HG03159 (cell line): ENCODE data around the gene SELENOH.
"Not testable (repeated sequence)": the region's sequence is repeated elsewhere in the genome, so short reads cannot be mapped to it uniquely, and the experiment has no call there.

Experiments
- ATAC-seq: cut with Tn5 transposase; IDR thresholded peaks from one replicate; pipeline ENCODE4 v1.9.1; 2021; ENCODE audit warnings: mild to moderate bottlenecking, moderate library complexity; ENCODE audit not compliant: unreplicated experiment

The SELENOH gene

DNA sequence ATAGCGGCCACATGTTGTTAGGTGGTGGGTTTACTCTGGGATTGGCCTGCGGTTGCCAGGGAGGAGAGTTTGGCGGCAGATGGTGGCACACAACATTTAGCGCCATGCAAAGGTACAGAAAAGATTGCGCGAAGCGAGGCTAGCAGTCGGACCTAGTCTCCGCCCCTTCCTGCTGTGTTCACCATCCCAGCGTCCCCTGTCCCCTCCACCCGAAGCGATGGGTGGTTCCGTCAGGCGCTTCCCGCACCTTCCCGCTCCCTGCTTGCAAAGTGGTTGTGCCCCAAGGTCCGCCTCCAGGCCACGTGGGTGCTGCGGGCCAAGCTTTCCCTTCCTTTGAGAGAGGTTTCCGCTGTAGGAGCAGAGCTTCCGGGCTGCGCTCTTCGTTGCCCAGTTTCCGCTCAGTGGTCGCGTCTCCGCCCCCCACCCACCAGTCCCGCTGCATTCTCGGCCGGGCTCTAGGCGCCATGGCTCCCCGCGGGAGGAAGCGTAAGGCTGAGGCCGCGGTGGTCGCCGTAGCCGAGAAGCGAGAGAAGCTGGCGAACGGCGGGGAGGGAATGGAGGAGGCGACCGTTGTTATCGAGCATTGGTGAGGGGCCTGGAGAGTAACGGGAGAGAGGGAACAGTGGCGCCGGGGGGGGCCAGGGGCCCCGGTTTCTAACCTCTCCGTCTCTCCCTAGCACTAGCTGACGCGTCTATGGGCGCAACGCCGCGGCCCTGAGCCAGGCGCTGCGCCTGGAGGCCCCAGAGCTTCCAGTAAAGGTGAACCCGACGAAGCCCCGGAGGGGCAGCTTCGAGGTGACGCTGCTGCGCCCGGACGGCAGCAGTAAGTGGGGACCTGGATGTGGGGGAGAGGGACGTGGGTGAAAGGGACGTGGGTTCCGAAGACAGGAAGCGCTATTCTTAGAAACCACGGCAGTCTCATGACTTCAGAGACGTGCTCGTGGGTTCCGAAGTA lies at the start of gene SELENOH:
Gene SELENOH, plus strand, starts transcription at position 360 of the 955 bp plus-strand sequence. Its CDS starts 105 bp downstream, at position 465.
- ATAC-seq: peak; percentile 91

GRCh38 chr11:57698843-57699365 lies 42.4 kb upstream of the SELENOH start:
- no peak for ATAC-seq

DNA sequence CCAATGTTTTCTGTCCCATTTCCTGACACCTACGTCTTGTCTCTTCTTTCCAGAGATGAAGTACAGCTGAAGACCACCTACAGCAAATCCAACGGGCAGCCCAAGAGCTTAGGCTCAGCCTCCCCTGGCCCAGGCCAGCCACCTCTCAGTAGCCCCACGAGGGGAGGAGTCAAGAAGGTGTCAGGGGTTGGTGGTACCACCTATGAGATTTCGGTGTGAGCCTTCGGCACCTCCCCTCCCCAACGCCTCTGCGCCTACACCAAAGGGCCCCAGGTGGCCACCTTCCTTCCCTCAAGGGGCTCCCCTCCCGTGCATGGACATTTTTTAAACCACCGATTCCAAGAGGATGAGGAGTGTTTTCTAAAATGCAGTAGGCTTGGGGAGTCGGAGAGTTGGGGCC lies 41.5 kb upstream of the SELENOH start:
- ATAC-seq: no peak

GRCh38 chr11:57700425-57700824 lies 40.9 kb upstream of the SELENOH start:
- ATAC-seq: no peak

GRCh38 chr11:57703341-57703740 lies 38.0 kb upstream of the SELENOH start:
- ATAC-seq: no peak

- ATAC-seq: no peak
These were observed 36.4 kb upstream of the SELENOH start for GRCh38 chr11:57704932-57705331.

DNA sequence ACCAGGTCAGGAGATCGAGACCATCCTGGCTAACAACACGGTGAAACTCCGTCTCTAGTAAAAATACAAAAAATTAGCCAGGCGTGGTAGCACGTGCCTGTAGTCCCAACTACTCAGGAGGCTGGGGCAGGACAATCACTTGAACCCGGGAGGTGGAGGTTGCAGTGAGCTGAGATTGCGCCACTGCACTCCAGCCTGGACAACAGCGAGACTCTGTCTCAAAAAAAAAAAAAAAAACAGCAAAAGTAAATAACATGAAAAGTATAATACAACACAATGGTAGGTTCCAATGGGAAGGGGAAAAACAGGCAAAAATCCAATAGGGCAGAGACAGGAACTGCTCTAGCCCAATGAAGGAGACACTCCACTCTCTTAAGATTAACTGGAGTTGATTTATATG lies 35.9 kb upstream of the SELENOH start:
- not testable (repeated sequence) for ATAC-seq

GRCh38 chr11:57709802-57710367 lies 31.4 kb upstream of the SELENOH start:
- ATAC-seq: no peak

DNA sequence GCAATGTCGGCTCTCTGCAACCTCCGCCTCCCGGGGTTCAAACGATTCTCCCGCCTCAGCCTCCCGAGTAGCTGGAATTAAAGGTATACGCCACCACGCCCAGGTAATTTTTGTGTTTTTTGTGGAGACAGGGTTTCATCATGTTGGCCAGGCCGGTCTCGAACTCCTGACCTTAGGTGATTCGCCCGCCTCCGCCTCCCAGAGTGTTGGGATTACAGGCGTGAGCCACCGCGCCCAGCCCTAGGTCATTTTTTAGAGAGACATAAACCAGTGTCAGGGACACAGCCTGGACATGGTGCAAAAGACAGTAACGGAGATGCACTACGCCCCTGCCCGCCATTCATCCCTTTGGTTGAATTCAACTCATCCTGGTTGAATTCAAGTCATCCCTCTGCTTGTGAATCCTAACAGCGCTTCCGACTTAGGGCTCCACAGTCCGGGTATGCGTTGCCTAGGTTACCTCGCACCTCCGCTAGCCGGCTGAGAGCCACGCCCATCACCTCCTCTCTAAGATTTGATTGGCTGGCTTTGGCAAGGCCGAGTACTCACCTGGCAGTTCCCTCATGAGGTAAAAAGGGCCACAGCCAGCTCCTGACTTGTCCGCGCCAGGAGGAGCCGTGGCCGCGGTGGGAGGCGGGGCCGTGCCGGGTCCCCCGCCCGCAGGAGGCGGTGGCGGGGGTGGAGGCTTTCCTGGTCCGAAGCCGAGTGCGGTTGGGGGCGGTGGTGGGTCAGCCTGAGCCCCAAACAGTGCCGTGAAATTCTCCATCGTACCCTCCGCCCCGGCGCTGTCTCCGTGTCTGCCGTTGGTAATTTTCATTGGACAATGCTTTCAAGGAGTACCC lies 29.7 kb upstream of the SELENOH start, which contains the start of gene MED19:
Gene MED19, minus strand, starts transcription at position 802 of the 842 bp plus-strand sequence. Its CDS starts 36 bp downstream, at position 766.
- peak; percentile 43 for ATAC-seq

DNA sequence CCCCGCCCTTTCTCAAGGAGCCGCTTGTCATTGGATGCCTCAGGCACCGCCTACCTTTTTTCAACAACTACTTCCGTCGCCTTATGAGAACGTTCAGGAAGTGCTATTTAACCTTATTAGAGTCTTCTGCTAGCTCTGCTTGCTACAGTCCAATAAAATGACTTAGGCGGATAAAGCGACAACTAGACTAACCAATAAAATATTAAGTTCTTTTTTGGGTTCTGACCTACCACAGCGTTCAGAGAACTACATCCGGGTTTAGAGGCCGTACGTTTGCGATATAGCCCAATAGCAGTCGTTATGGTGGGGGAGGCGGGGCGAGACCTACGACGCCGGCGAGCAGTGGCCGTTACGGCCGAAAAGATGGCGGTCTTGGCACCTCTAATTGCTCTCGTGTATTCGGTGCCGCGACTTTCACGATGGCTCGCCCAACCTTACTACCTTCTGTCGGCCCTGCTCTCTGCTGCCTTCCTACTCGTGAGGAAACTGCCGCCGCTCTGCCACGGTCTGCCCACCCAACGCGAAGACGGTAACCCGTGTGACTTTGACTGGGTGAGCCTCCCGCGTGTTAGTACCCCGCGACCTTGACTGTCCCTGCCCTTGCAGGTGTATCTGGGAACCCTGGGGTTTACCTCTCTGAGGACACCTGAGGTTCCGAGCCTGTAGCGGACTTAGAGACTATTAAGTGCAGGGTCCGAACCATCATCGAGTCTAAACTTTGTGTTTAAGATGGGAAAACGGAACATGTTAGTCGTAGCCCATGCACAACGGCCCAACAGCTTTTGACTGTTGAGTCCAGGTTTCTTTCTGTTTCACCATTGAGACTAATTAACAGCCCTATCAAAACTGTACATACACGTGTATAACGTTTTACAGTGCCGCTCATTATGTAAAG lies 28.8 kb upstream of the SELENOH start, which contains the start of gene TMX2:
Gene TMX2, plus strand, starts transcription at position 338 of the 895 bp plus-strand sequence. Its CDS starts 26 bp downstream, at position 364.
- ATAC-seq: peak; percentile 93

GRCh38 chr11:57713835-57714234 lies 27.5 kb upstream of the SELENOH start:
- no peak for ATAC-seq

DNA sequence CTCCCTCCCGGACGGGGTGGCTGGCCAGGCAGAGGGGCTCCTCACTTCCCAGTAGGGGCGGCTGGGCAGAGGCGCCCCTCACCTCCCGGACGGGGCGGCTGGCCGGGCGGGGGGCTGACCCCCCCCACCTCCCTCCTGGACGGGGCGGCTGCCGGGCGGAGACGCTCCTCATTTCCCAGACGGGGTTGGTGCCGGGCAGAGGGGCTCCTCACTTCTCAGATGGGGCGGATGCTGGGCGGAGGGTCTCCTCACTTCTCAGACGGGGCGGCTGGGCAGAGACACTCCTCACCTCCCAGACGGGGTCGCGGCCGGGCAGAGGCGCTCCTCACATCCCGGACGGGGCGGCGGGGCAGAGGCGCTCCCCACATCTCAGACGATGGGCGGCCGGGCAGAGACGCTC lies 24.6 kb upstream of the SELENOH start:
- not testable (repeated sequence) for ATAC-seq

GRCh38 chr11:57727185-57727584 lies 14.1 kb upstream of the SELENOH start:
- ATAC-seq: no peak

DNA sequence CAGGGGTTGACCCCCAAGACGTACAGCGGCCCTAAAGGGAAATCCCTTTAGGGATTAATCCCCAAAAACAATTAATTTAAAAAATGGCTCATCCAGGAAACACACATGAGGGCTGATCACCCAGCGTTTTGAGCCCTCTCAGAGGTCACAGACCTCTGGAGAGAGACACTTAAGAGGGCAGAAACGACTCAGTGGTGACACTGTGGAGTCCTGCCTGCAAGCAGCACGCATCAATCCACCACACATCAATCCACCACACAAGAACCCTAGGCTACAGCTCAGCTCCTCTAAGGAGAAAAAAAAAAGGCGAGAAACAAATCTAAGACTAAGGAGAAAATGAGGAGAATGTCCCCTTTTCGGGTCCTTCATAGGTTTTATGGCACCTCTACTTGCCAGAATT lies 12.5 kb upstream of the SELENOH start:
- no peak for ATAC-seq

- ATAC-seq: peak; percentile 56
These were observed 11.8 kb upstream of the SELENOH start for GRCh38 chr11:57729479-57729878.

DNA sequence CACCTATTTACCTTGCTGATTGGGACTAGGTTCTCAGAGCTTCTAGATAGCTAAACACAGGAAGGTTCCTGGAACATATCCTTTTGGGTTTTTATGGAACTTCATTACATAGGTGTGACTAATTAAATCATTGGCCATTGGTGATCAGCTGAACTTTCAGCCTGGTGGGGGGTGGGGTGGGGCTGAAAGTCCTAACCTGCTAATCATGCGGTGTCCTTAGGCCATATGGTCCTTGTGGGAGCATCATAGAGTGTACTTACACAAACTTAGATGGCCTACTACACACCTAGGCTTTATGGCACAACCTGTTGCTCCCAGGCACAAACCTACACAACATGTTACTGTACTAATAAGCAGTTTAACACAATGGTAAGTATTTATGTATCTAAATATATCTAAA lies 8.6 kb upstream of the SELENOH start:
- ATAC-seq: no peak

DNA sequence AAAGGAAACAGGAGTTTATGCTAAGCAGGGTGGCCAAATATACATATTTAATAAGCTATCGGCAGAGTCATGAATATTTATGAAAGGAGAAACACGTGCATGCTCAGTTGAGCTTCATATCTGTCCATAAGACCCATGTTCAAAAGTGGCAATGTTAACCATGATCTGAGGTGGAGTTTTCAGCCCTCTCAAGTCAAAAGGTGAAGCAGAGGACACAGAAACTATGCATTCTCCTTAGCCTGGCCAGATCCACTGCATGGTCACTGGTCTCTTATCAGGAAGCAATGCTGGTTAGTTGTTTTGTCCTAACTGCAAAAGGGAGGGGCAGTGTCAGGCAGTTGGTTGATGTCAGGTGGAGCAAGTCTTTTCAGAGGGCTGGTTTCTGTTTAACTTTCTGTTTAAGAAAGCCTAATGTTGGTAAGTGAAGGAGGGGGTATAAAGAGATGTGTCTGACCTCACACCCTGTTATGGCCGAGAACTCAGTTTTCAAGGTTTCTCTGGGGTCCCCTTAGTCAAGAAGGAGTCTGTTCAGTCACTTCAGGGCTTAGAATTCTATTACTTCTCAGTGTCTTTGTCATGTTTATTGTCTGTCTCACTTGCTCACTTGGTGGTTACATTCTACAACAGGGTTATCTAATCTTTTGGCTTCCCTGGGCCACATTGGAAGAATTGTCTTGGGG lies 5.5 kb upstream of the SELENOH start:
- no peak for ATAC-seq

- ATAC-seq: no peak
These were observed 779 bp downstream of the SELENOH start for GRCh38 chr11:57742087-57742452.

- no peak for ATAC-seq
These were observed 3.1 kb downstream of the SELENOH start for GRCh38 chr11:57744357-57744756.
